Activated naive CD8-positive, alpha-beta T cell treated with anti-CD3 and anti-CD28 coated beads, Interleukin-2, amount 50 U/mL, for 24 hours (primary cell): ENCODE data around the gene ZNF248.

Experiments
- ATAC-seq: fragments of 150-1000 bp; cut with Tn5 transposase; one replicate; pipeline ENCODE4 v1.10.0; 2021
- DNase-seq: peaks from one replicate; pipeline ENCODE4 v3.0.0; 2021
- H3K27ac Mint-ChIP-seq: one replicate; pipeline ENCODE4 v1.8.0; 2021; ENCODE audit warnings: mild to moderate bottlenecking, mixed read lengths
- H3K27me3 Mint-ChIP-seq: one replicate; pipeline ENCODE4 v1.8.0; 2021; ENCODE audit warnings: mixed read lengths
- H3K36me3 Mint-ChIP-seq: one replicate; pipeline ENCODE4 v1.8.0; 2021; ENCODE audit warnings: low read depth, mixed read lengths
- H3K4me1 Mint-ChIP-seq: one replicate; pipeline ENCODE4 v1.8.0; 2021; ENCODE audit warnings: mixed read lengths
- H3K4me3 Mint-ChIP-seq: one replicate; pipeline ENCODE4 v1.8.0; 2021; ENCODE audit warnings: mild to moderate bottlenecking, moderate library complexity, mixed read lengths
- H3K9me3 Mint-ChIP-seq: one replicate; pipeline ENCODE4 v1.8.0; 2021; ENCODE audit warnings: mixed read lengths

The ZNF248 gene

DNA sequence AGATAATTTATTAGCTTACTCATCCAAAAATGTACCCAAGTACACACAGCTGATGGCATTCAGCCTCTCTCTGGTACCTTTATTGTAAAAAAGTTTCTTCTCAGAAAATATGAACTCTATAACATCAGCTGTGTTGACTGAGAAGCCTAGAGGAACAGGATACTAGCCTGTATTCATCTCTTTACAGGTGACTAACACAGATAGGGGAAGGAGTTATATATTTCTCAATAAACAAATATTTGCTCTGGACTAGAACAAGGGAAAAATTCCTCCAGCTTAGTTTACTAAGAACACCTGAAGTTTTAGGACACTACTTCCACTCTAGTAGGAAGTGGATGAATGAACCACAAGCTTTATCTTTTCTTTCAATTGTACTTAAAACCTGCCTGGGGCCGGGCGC, 67.8 kb downstream of the ZNF248 start:
- peaks cover 20% of the 10 kb centered on the region for H3K36me3 Mint-ChIP-seq
- ATAC-seq (no peak), DNase-seq (no peak)
- H3K27ac Mint-ChIP-seq = no peak overlapping the region
- H3K27me3 Mint-ChIP-seq = no peaks in the 10 kb centered on the region
- no peak overlapping the region for H3K4me3 Mint-ChIP-seq
- H3K4me1 Mint-ChIP-seq = no peaks in the 10 kb centered on the region
- H3K9me3 Mint-ChIP-seq = peaks cover 46% of the 10 kb centered on the region

DNA sequence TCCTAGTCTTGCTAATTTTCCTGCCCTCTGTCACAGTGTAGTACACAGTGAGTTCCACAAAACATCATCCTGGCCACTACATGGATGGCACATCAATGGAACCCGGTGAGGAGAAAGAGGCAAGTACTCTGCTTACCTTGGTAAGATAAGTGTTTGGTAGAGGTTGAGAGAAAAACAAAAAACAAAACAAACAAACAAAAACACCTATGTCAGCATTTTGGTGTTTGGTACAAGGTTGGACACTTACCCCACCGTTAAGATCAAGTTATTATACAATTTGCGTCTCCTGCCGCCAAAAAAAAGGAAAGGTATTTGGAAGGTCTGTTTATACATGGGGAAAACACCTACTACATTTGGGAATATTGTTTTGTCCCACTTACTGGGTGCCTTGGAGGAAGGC, 72.7 kb downstream of the ZNF248 start:
- Mint-ChIP-seq H3K4me1 (no peaks in the 10 kb centered on the region), H3K27ac (no peak overlapping the region), H3K27me3 (no peaks in the 10 kb centered on the region), H3K4me3 (no peak overlapping the region), H3K36me3 (peaks cover 12% of the 10 kb centered on the region), H3K9me3 (peaks cover 44% of the 10 kb centered on the region)
- no peak for ATAC-seq
- DNase-seq = no peak

DNA sequence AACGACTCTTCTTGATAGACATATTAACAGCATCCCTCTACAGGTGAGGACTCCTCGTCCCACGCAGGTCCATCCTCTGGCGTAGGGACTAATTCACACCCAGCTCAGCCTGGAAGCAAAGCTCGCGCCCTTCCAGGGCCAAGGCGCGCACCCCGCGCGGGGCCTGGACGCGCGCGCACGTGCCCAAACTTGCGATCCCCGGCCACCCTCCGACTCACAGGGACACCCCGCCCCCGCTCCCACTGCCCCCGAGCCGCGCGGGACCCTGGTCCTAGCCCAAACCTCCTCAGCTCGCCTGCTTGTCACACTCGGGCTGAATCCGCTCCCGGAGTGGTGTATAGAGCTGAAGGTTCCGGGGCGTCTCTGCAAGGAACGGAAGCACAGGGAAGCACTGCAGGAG, 76.9 kb downstream of the ZNF248 start:
- Mint-ChIP-seq H3K27me3 (no peaks in the 10 kb centered on the region), H3K36me3 (peaks cover 10% of the 10 kb centered on the region), H3K4me1 (no peaks in the 10 kb centered on the region), H3K4me3 (no peak overlapping the region), H3K27ac (no peak overlapping the region), H3K9me3 (peaks cover 31% of the 10 kb centered on the region)
- DNase-seq (no peak), ATAC-seq (no peak)

DNA sequence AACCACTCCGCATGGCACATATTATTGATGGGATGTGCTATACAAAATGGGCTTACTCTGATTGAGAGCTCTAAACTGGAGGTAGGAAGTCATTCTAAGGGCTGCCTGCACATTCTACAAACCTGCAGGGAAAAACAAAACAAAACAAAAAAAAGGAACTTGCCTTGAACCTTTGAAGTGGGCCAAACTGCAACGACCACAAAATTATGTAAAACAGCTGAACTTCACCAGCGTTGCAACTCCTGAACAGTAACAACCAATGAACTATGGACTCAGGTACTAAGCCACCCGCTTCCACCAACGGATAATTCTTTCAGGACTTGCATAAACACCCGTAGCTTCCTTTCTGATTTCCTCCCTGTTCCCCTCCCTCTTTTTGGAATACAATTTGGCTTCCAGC, 80.4 kb downstream of the ZNF248 start:
- Mint-ChIP-seq H3K36me3 (peaks cover 4% of the 10 kb centered on the region), H3K27ac (no peak overlapping the region)

DNA sequence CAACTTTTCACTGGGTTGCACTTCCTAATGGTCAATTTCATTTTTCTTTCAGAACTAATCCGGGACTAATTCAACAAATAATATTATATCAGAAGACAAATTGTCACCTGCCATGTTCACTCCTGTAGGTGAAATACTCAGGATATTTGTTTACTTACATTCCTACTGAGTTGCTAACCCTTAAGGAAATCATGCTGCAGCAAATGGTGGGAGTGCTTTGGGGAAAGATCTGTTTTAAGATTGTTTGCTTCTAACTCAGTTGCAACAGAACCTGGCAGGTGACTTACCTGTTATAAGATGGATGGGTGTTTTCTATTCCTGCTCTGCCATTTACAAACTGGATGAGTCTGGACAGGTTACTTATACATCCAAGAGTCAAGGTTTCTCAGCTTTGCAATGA, 81.8 kb downstream of the ZNF248 start:
- no peak overlapping the region for H3K27ac Mint-ChIP-seq
- H3K4me1 Mint-ChIP-seq = no peaks in the 10 kb centered on the region
- DNase-seq (no peak), ATAC-seq (no peak)
- H3K4me3 Mint-ChIP-seq = no peak overlapping the region
- no peaks in the 10 kb centered on the region for H3K27me3 Mint-ChIP-seq
- H3K36me3 Mint-ChIP-seq = peaks cover 4% of the 10 kb centered on the region
- peaks cover 12% of the 10 kb centered on the region for H3K9me3 Mint-ChIP-seq

More for the DNA sequence above, 80.4 kb downstream of the ZNF248 start:
- H3K4me3 Mint-ChIP-seq = no peak overlapping the region
- no peaks in the 10 kb centered on the region for H3K27me3 Mint-ChIP-seq
- no peak for DNase-seq
- ATAC-seq = no peak
- no peaks in the 10 kb centered on the region for H3K4me1 Mint-ChIP-seq
- H3K9me3 Mint-ChIP-seq = peaks cover 15% of the 10 kb centered on the region

DNA sequence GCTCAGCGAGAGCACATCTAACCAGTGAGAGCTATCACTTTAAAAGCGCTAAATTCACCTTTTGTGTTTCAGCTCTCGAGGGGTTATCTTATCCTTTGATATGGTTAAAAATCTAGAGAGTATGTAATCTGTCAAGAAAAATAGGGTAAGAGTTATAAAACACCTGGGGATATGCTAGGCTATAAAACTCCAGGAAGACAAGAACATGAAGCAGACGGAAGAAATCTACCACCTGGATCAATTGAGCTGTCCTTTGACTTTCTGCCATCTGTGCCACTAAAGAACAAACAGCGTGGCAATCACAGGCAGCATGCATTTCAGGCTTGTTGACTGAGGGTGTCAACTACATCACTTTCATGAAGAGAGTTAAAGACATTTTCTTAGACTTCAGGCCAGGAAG, 83.1 kb downstream of the ZNF248 start:
- Mint-ChIP-seq H3K4me3 (no peak overlapping the region), H3K9me3 (peaks cover 9% of the 10 kb centered on the region), H3K27ac (no peak overlapping the region), H3K4me1 (no peaks in the 10 kb centered on the region), H3K36me3 (peaks cover 4% of the 10 kb centered on the region), H3K27me3 (no peaks in the 10 kb centered on the region)
- ATAC-seq = no peak
- no peak for DNase-seq

DNA sequence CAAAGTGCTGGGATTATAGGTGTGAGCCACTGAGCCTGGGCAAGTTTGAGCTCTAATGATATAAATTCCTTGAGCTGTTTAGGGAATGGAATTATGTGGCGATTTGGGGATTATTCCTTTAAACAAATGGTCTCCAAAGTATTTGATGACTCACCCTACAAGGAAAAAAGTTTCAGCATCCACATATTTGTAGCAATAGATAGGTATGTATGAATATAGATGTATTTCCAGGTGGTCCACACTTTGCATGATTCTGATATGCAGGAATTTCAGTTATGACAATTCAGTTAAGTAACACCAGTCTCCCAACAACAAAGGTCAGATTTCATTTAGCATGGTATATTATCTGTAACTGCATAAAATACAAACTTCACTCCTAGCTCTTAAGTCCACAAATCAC, 92.2 kb downstream of the ZNF248 start:
- H3K9me3 Mint-ChIP-seq = peaks cover 36% of the 10 kb centered on the region
- DNase-seq (no peak), ATAC-seq (no peak)
- H3K4me3 Mint-ChIP-seq = no peak overlapping the region
- H3K4me1 Mint-ChIP-seq = no peaks in the 10 kb centered on the region
- peaks cover 20% of the 10 kb centered on the region for H3K36me3 Mint-ChIP-seq
- no peaks in the 10 kb centered on the region for H3K27me3 Mint-ChIP-seq
- H3K27ac Mint-ChIP-seq = no peak overlapping the region

DNA sequence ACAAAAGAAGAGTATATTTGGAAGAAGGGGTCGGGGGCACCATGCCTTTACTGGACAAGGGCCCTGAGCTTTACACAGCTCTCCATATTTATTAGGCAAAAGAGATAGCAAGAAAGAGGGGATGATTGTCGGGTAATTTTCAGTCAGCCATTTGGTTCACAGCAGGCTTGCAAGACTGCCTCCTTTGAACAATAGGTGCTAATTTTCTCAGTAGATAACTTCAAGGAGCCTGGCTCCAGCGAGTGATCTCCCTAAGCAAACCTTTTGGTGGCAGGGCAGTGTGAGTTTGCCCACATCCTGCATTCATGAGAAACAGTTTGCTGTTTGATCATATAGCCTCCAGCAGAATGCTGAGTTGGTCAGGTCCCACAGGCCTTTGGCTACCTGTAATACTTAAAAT, 94.3 kb downstream of the ZNF248 start:
- Mint-ChIP-seq H3K27me3 (no peaks in the 10 kb centered on the region), H3K4me1 (no peaks in the 10 kb centered on the region), H3K9me3 (peaks cover 32% of the 10 kb centered on the region), H3K4me3 (no peak overlapping the region), H3K36me3 (peaks cover 21% of the 10 kb centered on the region), H3K27ac (no peak overlapping the region)
- no peak for ATAC-seq
- DNase-seq = no peak

DNA sequence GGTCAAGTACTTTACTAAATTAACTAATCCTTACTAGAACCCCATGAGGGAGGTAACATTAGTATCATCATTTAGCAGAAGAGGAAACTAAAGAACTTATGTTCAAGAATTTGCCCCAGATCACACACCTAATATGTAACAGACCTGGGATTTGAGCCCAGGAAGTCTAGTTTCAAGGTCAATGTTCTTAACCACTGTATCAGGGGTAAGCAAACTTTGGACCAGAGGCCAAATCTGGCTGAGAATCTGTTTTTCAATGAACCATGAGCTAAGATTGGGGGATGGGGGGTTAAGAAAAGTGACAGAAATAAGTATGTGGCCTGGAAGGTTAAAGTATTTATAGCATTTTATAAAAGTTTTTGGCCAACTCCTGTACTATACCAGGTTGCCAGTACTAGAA, 95.1 kb downstream of the ZNF248 start:
- Mint-ChIP-seq H3K9me3 (peaks cover 35% of the 10 kb centered on the region), H3K27me3 (no peaks in the 10 kb centered on the region), H3K27ac (no peak overlapping the region), H3K36me3 (peaks cover 23% of the 10 kb centered on the region), H3K4me1 (no peaks in the 10 kb centered on the region), H3K4me3 (no peak overlapping the region)
- DNase-seq (no peak), ATAC-seq (no peak)

DNA sequence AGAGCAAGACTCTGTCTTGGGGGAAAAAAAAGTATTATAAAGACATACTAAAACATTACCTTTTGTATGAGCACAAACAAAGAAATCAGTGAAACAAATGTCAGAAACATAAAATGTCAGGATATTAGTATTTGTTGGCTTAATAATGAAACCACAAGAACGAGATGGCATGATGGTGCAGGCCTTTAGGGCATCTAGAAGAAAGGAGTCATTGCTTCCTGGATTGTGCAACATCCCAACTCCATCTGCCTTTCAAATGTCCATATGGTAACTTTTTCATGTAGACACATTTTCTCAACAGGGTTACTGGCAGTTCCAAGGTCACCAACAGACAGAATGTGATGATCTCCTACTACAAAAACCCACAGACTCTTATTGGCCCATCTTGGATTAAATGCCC, 96.6 kb downstream of the ZNF248 start:
- Mint-ChIP-seq H3K27me3 (no peaks in the 10 kb centered on the region), H3K36me3 (peaks cover 22% of the 10 kb centered on the region), H3K4me3 (no peak overlapping the region), H3K27ac (no peak overlapping the region), H3K4me1 (no peaks in the 10 kb centered on the region), H3K9me3 (peaks cover 34% of the 10 kb centered on the region)
- DNase-seq = no peak
- ATAC-seq = no peak

DNA sequence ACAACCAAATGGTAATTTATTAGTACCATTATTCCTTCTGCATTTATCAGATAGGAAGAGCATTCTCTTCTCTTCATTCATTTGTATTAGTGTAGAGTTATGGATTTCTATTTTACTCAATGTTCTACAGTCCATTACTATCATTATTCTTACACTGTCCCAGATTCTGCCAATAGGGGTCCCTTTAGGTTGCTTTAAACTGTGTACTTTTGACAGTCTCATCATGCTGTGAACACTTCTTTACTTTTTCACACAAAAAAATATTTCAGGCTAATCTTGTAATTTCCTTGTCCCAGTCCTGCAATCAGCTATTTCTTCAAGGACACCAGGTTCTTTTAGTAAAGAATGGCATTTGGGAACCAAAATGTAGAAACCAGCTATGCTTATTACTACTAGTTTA, 99.3 kb downstream of the ZNF248 start:
- no peak for DNase-seq

DNA sequence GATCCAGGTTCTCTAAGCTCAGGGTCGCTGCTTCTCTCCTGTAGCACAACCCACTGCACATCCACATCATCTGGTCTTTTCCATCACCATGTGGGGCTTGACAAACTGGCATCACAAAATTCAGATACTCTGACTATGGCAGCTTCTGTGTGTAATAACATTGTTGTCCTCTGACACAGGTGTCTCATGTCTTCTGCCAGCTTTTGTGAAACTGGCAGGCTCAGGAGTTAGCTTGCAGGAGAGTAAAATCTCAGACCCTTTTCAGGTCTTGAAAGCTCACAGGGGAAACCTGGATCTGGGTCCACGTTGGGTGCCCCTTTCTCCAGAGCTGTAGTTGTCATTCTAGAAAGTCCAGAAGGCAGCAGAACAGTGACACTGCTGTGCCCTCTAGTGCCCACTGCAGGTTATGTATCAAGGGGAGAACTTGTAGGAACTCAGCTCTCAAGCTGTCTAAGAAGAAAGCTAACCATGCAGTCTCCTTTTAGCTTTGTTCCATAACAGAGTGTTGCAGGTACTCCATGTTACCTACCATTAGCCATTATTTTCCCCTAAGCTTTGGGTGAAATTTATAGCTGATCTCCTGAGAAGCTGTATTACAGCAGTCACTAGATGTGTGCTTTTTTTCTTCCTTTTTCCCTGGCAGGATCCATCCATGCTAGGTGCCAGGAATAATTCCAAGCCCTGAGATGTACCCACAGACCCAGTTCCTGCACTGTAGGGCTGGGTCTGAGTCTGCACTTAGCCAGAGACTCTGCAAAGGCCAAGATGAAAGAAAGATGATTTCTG, 102.7 kb downstream of the ZNF248 start:
- ATAC-seq (no peak), DNase-seq (no peak)
- peaks cover 7% of the 10 kb centered on the region for H3K36me3 Mint-ChIP-seq
- H3K27ac Mint-ChIP-seq = no peak overlapping the region
- no peak overlapping the region for H3K4me3 Mint-ChIP-seq
- peaks cover 25% of the 10 kb centered on the region for H3K9me3 Mint-ChIP-seq
- no peaks in the 10 kb centered on the region for H3K4me1 Mint-ChIP-seq
- no peaks in the 10 kb centered on the region for H3K27me3 Mint-ChIP-seq

More for the DNA sequence above, 99.3 kb downstream of the ZNF248 start:
- Mint-ChIP-seq H3K27ac (no peak overlapping the region), H3K9me3 (peaks cover 24% of the 10 kb centered on the region), H3K4me3 (no peak overlapping the region), H3K4me1 (no peaks in the 10 kb centered on the region), H3K27me3 (no peaks in the 10 kb centered on the region), H3K36me3 (peaks cover 11% of the 10 kb centered on the region)
- no peak for ATAC-seq

DNA sequence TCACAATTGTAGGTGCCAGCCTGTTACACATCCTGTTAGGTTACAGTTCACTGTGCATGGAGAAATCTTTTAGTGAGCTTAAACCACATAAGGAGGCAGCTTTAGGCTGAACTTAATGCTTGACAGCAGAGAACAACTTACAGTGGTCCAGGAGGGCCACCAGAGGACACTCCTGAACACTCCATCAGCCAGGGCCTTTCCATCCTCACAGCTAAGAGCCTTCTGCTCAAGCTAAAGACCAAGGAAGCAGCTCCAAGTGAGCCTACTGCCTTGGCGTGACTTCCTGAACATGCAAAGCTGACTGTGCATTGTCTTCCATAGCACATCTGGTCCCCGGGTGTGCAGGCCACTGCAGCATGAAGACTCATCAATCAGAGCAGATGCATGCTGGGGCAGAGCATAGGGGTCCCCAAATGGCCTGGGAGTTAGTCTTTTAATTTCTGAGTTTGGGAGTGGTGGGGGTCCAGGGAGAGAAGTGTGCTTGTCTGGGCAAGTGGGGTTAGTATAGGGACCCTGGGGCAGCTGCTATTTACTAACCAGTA, 105.0 kb downstream of the ZNF248 start:
- ATAC-seq = no peak
- Mint-ChIP-seq H3K9me3 (peaks cover 22% of the 10 kb centered on the region), H3K27ac (no peak overlapping the region), H3K36me3 (peaks cover 3% of the 10 kb centered on the region), H3K4me1 (no peaks in the 10 kb centered on the region), H3K4me3 (no peak overlapping the region), H3K27me3 (no peaks in the 10 kb centered on the region)
- DNase-seq = no peak

DNA sequence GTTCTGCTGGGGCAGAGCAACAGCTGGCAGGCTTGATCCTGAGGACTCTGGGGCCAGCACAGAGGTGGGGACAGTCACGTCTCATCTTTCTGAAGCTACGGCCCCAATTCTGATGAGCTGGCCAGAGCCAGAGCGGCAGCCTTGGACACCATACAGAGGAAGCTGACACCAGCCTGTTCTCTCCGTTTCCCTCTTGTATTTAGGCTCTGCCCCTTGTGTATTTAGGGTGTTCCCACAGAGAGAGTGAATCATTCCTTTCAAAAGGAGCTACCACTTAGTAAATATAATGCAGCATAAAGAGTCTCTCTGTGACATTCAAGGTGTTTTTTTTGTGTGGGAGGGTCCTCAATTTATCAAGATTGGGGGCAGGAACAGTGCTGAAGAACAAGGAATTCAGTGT, 109.2 kb downstream of the ZNF248 start:
- H3K4me1 Mint-ChIP-seq = no peaks in the 10 kb centered on the region
- H3K9me3 Mint-ChIP-seq = peaks cover 28% of the 10 kb centered on the region
- no peak for DNase-seq
- H3K27ac Mint-ChIP-seq = no peak overlapping the region
- H3K36me3 Mint-ChIP-seq = no peaks in the 10 kb centered on the region
- no peak overlapping the region for H3K4me3 Mint-ChIP-seq
- no peak for ATAC-seq
- no peaks in the 10 kb centered on the region for H3K27me3 Mint-ChIP-seq

DNA sequence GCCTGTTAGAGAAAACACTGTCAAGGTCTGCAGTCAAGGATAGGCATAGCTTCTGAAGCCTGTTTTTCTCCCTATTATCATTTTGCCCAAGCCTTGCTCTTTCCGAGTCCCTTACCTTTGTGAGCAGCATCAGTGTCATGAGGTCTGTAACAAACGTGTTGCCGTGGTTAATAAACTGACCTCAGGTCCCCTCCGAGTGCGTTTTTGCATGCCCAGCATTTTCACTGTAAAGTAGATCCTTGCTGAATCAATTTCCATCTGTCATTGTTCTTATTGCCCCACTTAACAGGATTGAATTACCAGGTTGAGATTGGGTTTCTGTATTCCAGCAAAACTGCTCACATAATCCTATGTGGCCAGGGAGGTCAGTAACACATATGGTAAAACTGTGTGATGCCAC, 110.3 kb downstream of the ZNF248 start:
- Mint-ChIP-seq H3K36me3 (no peaks in the 10 kb centered on the region), H3K9me3 (peaks cover 32% of the 10 kb centered on the region), H3K27me3 (no peaks in the 10 kb centered on the region), H3K4me3 (no peak overlapping the region), H3K4me1 (no peaks in the 10 kb centered on the region), H3K27ac (no peak overlapping the region)
- DNase-seq (no peak), ATAC-seq (no peak)
